Measurements from ENCODE around the gene DDX1. TPM values are rescaled to one million over a fixed set of nuclear protein-coding genes. Genes with fewer than 3 reads are reported as not detected.

The DDX1 gene
- total and polyA plus RNA-seq, 10 of the 15 experiments (the other 5 are each of a cell fraction or from before 2014, with no cell fraction given): 53.2 to 134 (median 85.6) TPM

DNA sequence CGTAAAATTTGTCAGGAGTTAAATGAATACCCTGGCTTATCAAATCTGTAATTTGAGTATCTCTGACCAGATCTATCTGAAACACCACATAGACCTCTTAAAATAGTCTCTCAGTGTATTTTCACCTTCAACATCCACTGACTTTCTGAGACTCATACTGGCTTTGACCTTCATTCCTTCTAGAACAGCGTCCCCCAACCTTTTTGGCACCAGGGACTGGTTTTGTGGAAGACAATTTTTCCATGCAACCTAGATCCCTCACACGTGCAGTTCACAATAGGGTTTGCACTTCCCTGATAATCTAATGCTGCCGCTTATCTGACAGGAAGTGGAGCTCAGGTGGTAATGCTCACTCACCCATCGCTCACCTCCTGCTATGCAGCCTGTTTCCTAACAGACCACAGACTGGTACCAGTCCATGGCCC is 33.8 kb upstream of the DDX1 start (continued):
- TF ChIP-seq, protein P1, sequence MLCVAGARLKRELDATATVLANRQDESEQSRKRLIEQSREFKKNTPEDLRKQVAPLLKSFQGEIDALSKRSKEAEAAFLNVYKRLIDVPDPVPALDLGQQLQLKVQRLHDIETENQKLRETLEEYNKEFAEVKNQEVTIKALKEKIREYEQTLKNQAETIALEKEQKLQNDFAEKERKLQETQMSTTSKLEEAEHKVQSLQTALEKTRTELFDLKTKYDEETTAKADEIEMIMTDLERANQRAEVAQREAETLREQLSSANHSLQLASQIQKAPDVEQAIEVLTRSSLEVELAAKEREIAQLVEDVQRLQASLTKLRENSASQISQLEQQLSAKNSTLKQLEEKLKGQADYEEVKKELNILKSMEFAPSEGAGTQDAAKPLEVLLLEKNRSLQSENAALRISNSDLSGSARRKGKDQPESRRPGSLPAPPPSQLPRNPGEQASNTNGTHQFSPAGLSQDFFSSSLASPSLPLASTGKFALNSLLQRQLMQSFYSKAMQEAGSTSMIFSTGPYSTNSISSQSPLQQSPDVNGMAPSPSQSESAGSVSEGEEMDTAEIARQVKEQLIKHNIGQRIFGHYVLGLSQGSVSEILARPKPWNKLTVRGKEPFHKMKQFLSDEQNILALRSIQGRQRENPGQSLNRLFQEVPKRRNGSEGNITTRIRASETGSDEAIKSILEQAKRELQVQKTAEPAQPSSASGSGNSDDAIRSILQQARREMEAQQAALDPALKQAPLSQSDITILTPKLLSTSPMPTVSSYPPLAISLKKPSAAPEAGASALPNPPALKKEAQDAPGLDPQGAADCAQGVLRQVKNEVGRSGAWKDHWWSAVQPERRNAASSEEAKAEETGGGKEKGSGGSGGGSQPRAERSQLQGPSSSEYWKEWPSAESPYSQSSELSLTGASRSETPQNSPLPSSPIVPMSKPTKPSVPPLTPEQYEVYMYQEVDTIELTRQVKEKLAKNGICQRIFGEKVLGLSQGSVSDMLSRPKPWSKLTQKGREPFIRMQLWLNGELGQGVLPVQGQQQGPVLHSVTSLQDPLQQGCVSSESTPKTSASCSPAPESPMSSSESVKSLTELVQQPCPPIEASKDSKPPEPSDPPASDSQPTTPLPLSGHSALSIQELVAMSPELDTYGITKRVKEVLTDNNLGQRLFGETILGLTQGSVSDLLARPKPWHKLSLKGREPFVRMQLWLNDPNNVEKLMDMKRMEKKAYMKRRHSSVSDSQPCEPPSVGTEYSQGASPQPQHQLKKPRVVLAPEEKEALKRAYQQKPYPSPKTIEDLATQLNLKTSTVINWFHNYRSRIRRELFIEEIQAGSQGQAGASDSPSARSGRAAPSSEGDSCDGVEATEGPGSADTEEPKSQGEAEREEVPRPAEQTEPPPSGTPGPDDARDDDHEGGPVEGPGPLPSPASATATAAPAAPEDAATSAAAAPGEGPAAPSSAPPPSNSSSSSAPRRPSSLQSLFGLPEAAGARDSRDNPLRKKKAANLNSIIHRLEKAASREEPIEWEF (IDR thresholded peaks at IDR 0.05; ENCODE audit: insufficient replicate concordance, low read depth, low read length): no peak
- TF ChIP-seq YY1 (IDR thresholded peaks at IDR 0.05; ENCODE audit: low read depth, low read length) (no peak), SMAD5 (IDR thresholded peaks at IDR 0.05; ENCODE audit: low read depth) (no peak), ATF7 (IDR thresholded peaks at IDR 0.05; ENCODE audit: low read depth) (no peak), SMAD1 (IDR thresholded peaks at IDR 0.05; ENCODE audit: low read depth, partially characterized antibody) (no peak), SP1 (IDR thresholded peaks at IDR 0.05; ENCODE audit: low read depth, low read length) (no peak), EP300 (IDR thresholded peaks at IDR 0.05; ENCODE audit: borderline replicate concordance in 1 of 2, control insufficient read depth in 1 of 2, low read depth in 2 of 2, low read length in 2 of 2) (no peak), KAT2A (conservative IDR thresholded peaks at IDR 0.05; ENCODE audit: control insufficient read depth, low read depth, low read length) (no peak), CBX5 (IDR thresholded peaks at IDR 0.05; ENCODE audit: low read depth) (no peak), IKZF1 (conservative IDR thresholded peaks at IDR 0.05) (no peak)
- TF ChIP-seq, protein P2, sequence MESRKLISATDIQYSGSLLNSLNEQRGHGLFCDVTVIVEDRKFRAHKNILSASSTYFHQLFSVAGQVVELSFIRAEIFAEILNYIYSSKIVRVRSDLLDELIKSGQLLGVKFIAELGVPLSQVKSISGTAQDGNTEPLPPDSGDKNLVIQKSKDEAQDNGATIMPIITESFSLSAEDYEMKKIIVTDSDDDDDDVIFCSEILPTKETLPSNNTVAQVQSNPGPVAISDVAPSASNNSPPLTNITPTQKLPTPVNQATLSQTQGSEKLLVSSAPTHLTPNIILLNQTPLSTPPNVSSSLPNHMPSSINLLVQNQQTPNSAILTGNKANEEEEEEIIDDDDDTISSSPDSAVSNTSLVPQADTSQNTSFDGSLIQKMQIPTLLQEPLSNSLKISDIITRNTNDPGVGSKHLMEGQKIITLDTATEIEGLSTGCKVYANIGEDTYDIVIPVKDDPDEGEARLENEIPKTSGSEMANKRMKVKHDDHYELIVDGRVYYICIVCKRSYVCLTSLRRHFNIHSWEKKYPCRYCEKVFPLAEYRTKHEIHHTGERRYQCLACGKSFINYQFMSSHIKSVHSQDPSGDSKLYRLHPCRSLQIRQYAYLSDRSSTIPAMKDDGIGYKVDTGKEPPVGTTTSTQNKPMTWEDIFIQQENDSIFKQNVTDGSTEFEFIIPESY (IDR thresholded peaks at IDR 0.05): no peak
